Fibroblast of lung (primary cell): ENCODE data around the gene HHIPL1. TPM values are rescaled to one million over a fixed set of nuclear protein-coding genes. Genes with fewer than 3 reads are reported as not detected.

Experiments used
- DNase-seq, 2 donors: peaks; one replicate each; pipeline versions ENCODE4 v3.0.0 to v3.0.0-alpha.2; 2010; ENCODE audit warnings: low read depth in 2 of 2
- H2AFZ ChIP-seq: 2 replicates; pipeline ENCODE4 v1.5.1; 2012; ENCODE audit warnings: low read length, control low read depth, inconsistent platforms
- H3K27ac ChIP-seq: 2 replicates; pipeline ENCODE4 v1.5.1; 2011; ENCODE audit warnings: low read length, control low read depth; ENCODE audit not compliant: insufficient read depth
- H3K27me3 ChIP-seq: 2 replicates; pipeline ENCODE4 v1.5.1; 2011; ENCODE audit warnings: mild to moderate bottlenecking, low read length; ENCODE audit not compliant: control insufficient read depth, insufficient read depth
- H3K36me3 ChIP-seq: 2 replicates; pipeline ENCODE4 v1.5.1; 2011; ENCODE audit warnings: low read length; ENCODE audit not compliant: control insufficient read depth, insufficient read depth
- H3K4me1 ChIP-seq: 2 replicates; pipeline ENCODE4 v1.5.1; 2011; ENCODE audit warnings: low read length; ENCODE audit not compliant: control insufficient read depth, insufficient read depth; ENCODE audit errors: extremely low read depth
- H3K4me2 ChIP-seq: 2 replicates; pipeline ENCODE4 v1.5.1; 2011; ENCODE audit warnings: low read length, control low read depth; ENCODE audit not compliant: insufficient read depth; ENCODE audit errors: extremely low read depth
- H3K4me3 ChIP-seq, 4 experiments: fragments of 200-600 bp in 1 of 4; sonication (generic) in 1 of 4; replicated peaks in 1 of 4; 2 replicates each; pipeline ENCODE4 v1.5.1; 2011 to 2016; ENCODE audit warnings: low read length in 4 of 4, low read depth in 3 of 4, mild to moderate bottlenecking in 3 of 4, control low read depth in 2 of 4, inconsistent platforms in 1 of 4, mixed read lengths in 1 of 4; ENCODE audit not compliant: insufficient read depth in 1 of 4; ENCODE audit errors: control extremely low read depth in 1 of 4
- H3K79me2 ChIP-seq: 2 replicates; pipeline ENCODE4 v1.5.1; 2012; ENCODE audit warnings: mild to moderate bottlenecking, low read length, inconsistent platforms; ENCODE audit not compliant: control insufficient read depth, insufficient read depth
- H3K9ac ChIP-seq: 2 replicates; pipeline ENCODE4 v1.5.1; 2011; ENCODE audit warnings: mild to moderate bottlenecking, low read length, control low read depth; ENCODE audit not compliant: insufficient read depth
- H3K9me3 ChIP-seq: 2 replicates; pipeline ENCODE4 v1.5.1; 2012; ENCODE audit warnings: low read depth, low read length; ENCODE audit not compliant: control insufficient read depth, insufficient read depth
- H4K20me1 ChIP-seq: 2 replicates; pipeline ENCODE4 v1.5.1; 2011; ENCODE audit warnings: low read length; ENCODE audit not compliant: control insufficient read depth, insufficient read depth; ENCODE audit errors: extremely low read depth
- CTCF ChIP-seq, 2 donors: IDR thresholded peaks in 1 of 2; conservative IDR thresholded peaks in 1 of 2; 1 replicate in 1 of 2; 2 replicates in 1 of 2; pipeline ENCODE4 v1.5.1; 2011 to 2012; ENCODE audit warnings: low read length in 2 of 2, control low read depth in 1 of 2, inconsistent platforms in 1 of 2, low read depth in 1 of 2, mild to moderate bottlenecking in 1 of 2
- EZH2 ChIP-seq: IDR thresholded peaks from 2 replicates; pipeline ENCODE4 v1.5.1; 2012; ENCODE audit warnings: low read length, control low read depth, mild to moderate bottlenecking; ENCODE audit errors: missing control alignments
- polyA plus RNA-seq, 2 donors: library from polyadenylated mRNA; depleted of rRNA in 1 of 2; stranded (reverse) in 1 of 2; unstranded in 1 of 2; fragments of >200 nt; gene quantifications; 2 replicates each; pipeline ENCODE4 v1.2.1, GENCODE V29; 2011 to 2012; ENCODE audit warnings: missing spikeins in 1 of 2
- total RNA-seq: library from RNA; depleted of rRNA; stranded (reverse); fragments of >200 nt; gene quantifications from 2 replicates; pipeline ENCODE4 v1.2.1, GENCODE V29; 2014

HHIPL1 gene
- total and polyA plus RNA-seq, 2 donors (not counting 1 experiment from before 2014, with no cell fraction given), result 1.5 to 9.9 TPM

- H4K20me1 ChIP-seq, result no peaks in the 10 kb centered on the region
- no peak overlapping the region for H3K4me2 ChIP-seq
- H3K9ac ChIP-seq, result no peak overlapping the region
- no peaks in the 10 kb centered on the region for H3K79me2 ChIP-seq
- H3K4me3 ChIP-seq, result no peak overlapping the region
- TF ChIP-seq CTCF (conservative IDR thresholded peaks at IDR 0.05 in 1 of 2, IDR thresholded peaks at IDR 0.05 in 1 of 2; ENCODE audit: low read depth in 1 of 2, low read length in 2 of 2) (no peak), EZH2 (no peak)
- no peaks in the 10 kb centered on the region for H3K27me3 ChIP-seq
- H2AFZ ChIP-seq, result no peak overlapping the region
- peak; percentile 15 to 79 for DNase-seq
- H3K9me3 ChIP-seq, result no peaks in the 10 kb centered on the region
- no peak overlapping the region for H3K27ac ChIP-seq
- no peaks in the 10 kb centered on the region for H3K4me1 ChIP-seq
- H3K36me3 ChIP-seq, result no peaks in the 10 kb centered on the region
Measured at GRCh38 chr14:99647411-99647810, 2.5 kb downstream of the HHIPL1 start.

- H3K4me3 ChIP-seq, result no peak overlapping the region
- peak in 1 of 2 donors; percentile 36 for DNase-seq
- no peak overlapping the region for H3K4me2 ChIP-seq
- H3K27me3 ChIP-seq, result no peaks in the 10 kb centered on the region
- H3K27ac ChIP-seq, result no peak overlapping the region
- H2AFZ ChIP-seq, result no peak overlapping the region
- H3K4me1 ChIP-seq, result no peaks in the 10 kb centered on the region
- no peak overlapping the region for H3K9ac ChIP-seq
- H3K36me3 ChIP-seq, result no peaks in the 10 kb centered on the region
- no peaks in the 10 kb centered on the region for H3K9me3 ChIP-seq
- H4K20me1 ChIP-seq, result no peaks in the 10 kb centered on the region
- TF ChIP-seq EZH2, result no peak
- no peaks in the 10 kb centered on the region for H3K79me2 ChIP-seq
Measured at GRCh38 chr14:99648027-99648784, 3.3 kb downstream of the HHIPL1 start.

DNA sequence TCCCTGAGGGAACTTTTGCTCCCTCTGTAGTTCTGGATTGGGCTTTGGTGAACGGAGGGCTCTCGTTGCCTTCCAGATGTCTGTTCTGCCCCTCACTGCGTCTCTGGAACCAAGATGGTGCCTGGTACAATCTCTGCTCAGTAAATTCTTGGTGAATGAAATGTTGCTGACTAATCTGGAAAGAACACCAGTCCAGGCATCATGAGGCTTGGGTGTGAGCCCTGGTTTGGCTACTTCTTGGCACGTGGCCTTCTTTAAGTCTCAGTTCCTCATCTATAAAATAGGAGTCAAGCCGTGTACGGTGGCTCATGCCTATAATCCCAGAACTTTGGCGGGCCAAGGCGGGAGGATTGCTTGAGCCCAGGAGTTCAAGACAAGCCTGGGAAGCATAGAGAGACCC is 4.3 kb downstream of the HHIPL1 start:
- no peak overlapping the region for H3K4me3 ChIP-seq
- H3K9me3 ChIP-seq, result no peaks in the 10 kb centered on the region
- H3K36me3 ChIP-seq, result no peaks in the 10 kb centered on the region
- H3K79me2 ChIP-seq, result no peaks in the 10 kb centered on the region
- H3K27me3 ChIP-seq, result no peaks in the 10 kb centered on the region
- H4K20me1 ChIP-seq, result no peaks in the 10 kb centered on the region
- no peak overlapping the region for H2AFZ ChIP-seq
- H3K27ac ChIP-seq, result no peak overlapping the region
- no peaks in the 10 kb centered on the region for H3K4me1 ChIP-seq
- TF ChIP-seq EZH2 (no peak), CTCF (conservative IDR thresholded peaks at IDR 0.05 in 1 of 2, IDR thresholded peaks at IDR 0.05 in 1 of 2; ENCODE audit: low read depth in 1 of 2, low read length in 2 of 2) (no peak)
- H3K4me2 ChIP-seq, result no peak overlapping the region
- H3K9ac ChIP-seq, result no peak overlapping the region
- DNase-seq, result peak; percentile 60 to 88
